Measurements from ENCODE around the gene SLC5A6.
A peak's percentile ranks its signal among the peaks of the same experiment; 100 is the strongest.

The SLC5A6 gene

DNA sequence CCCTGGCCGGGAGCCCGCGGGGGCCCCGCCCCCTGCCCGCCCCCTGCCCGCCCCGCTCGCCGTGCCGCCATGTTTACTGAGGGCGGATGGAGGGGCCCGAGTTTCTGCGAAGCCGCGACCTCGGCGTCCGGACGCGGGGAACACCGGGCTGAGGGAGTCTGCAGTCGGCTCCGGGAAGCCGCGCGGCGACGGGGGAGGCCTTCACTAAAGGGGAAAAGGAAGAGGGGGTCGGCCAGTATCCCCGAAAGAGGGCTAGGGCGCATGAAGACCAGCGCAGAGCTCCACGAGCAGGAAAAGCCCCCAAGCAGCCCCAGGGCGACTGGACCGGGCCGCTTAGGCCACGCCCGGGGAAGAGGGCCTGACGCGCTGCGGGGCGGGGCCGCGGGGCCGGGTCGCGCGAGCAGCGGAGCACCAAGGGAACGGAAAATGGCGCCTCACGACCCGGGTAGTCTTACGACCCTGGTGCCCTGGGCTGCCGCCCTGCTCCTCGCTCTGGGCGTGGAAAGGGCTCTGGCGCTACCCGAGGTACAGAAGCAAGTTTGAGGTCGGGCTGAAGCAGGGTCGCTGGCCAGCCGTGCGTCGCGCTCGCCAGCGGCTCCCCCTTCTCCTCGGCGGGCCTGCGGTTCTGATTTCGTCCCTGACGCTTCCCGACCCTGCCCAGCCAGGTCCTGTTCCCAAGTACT, at the start of gene SLC5A6, which contains the start of gene ATRAID:
TSS of gene SLC5A6 (minus strand) at position 326 of the 683 bp plus-strand sequence. CDS start 4,618 bp downstream, outside the sequence.
TSS of gene ATRAID (plus strand) at position 99 of the 683 bp plus-strand sequence. CDS start at position 427, 328 bp downstream.
- peak; percentile 90 for DNase-seq (ENCODE audit: low read depth)

DNA sequence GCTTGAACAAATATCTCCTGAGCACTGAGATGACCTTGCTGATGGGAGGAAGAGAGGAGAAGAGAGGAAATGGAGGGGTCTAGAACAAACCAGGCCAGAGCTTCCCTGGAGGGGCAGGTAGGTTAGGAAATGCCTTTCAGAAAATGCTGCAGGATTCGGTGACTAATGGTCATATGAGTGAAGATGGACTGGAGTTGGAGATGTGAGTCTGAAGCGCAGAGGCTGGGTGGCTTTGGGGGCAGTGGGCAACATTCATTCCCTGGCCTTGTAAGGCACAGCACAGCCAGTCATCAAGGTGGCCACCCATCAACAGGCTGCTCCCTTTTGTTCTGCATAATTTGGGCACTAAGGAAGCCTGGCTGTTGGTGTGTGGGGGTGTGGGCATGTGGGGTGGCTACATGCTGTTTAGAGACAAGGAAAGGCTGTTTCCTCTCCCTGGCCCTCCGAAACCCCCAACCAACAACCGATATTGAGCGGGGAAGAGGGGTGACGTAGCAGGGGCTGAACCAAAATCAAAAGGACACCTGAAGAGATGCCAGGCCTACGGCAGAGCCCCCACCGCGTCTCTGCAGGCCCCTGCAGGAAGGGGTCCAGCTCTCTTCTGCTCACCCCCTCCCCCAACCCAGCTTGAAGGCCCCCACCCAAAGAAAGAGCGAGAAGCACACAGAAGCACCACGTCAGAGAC, 49.3 kb upstream of the SLC5A6 start:
- DNase-seq (ENCODE audit: low read depth): no peak

DNA sequence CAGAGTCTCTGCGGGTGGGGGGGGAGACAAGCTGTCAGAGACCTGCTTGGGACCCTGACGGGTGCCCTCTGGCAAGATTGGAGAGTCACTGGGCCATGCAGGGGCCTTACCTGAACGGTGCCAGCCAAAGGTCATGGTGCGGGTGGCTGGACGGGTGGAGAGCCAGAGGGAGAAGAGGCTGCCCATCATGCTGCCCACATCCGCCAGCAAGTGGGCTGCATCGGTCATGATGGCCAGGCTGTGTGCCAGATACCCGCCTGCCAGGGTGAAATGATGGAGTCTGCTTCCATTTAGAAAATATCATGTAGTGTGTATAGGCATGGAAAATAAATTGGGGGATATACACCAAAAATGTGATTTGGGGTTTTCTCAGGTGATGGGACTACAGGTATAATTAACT, 46.0 kb upstream of the SLC5A6 start:
- DNase-seq (ENCODE audit: low read depth): no peak

DNA sequence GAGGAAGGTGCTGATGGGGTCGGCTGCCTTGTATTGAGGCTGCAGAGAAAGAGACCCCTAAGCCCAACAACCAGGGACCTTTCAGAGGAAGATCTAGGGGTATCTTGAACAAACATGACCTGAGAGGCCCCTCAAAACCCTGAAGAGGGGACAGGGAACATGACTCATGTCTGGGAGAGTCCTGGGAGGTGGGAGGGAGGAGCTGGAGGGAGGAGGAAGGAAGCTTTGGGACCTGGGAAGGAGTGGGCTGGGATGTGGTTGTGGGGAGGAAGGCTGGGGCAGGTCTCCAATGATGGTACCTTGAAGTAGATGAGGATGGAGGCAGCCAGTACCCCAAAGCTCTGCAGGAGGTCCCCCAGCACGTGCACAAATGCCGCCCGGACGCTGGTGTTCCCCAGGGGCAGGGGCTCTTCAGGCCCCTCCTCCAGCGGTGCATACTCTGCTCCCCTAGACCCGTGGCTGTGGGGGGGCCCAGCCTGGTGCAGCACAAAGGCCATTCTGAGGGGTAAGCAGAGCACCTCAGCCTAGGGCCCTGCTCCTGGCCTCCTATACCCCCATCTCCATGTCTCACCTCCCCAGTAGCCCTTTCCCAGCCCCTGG, 44.9 kb upstream of the SLC5A6 start:
- DNase-seq (ENCODE audit: low read depth): no peak

DNA sequence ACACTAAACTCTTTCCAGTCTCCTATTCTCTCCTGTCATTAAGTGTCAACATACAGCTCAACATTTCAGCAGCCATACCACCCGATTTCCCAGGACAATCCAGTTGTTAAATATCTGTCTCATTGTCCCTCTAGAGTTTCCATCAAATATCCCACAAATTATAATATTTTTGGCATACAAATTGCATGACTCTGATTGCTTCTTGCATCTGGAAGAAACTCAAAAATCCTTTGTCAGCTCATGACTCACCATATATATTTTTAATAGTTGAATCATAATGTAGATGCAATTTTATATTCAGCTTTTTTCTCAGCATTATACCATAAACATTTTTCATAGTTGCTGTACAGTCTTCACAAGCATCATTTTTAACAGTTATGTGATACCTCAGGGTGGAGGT, 43.6 kb upstream of the SLC5A6 start:
- peak; percentile 59 for DNase-seq (ENCODE audit: low read depth)

DNA sequence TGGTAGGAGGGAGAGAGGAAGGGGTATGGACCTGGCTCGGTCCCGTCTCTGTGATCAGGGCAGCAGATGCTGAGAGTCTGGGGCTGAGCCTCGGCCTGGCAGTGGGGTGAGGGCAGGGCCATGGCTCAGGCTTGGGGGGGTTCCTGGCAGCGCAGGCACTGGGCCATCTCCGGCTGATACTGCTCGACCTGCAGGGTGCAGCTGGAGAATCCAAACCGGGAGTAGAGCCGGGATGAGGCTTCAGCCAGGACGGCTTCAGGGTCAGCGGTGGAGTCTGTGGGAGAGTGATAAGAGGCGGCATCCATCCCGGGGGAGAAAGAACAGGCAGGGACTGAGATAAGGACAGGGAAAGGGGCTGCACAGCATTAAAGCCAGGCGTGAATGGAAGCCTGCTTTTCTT, 43.1 kb upstream of the SLC5A6 start:
- DNase-seq (ENCODE audit: low read depth): no peak

DNA sequence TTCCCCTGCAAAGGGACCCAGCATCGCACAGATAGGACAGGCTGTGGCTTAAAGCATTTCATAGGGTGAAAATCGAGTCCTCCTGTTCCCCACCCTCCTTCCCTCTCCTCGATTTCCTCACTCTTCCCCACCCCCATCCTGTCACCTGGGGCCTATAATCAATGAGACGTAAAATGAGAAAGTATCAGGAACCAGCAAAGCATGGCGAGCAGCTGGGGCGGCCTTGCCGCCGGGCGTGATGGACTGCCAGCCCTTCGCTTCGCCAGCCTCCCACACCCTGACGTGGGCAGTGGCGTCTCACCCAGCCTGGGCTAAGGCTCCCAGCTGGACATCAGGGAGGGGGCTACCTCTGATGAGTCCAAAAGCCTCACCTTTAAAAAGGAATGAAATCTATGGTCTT, 39.7 kb upstream of the SLC5A6 start:
- no peak for DNase-seq (ENCODE audit: low read depth)

DNA sequence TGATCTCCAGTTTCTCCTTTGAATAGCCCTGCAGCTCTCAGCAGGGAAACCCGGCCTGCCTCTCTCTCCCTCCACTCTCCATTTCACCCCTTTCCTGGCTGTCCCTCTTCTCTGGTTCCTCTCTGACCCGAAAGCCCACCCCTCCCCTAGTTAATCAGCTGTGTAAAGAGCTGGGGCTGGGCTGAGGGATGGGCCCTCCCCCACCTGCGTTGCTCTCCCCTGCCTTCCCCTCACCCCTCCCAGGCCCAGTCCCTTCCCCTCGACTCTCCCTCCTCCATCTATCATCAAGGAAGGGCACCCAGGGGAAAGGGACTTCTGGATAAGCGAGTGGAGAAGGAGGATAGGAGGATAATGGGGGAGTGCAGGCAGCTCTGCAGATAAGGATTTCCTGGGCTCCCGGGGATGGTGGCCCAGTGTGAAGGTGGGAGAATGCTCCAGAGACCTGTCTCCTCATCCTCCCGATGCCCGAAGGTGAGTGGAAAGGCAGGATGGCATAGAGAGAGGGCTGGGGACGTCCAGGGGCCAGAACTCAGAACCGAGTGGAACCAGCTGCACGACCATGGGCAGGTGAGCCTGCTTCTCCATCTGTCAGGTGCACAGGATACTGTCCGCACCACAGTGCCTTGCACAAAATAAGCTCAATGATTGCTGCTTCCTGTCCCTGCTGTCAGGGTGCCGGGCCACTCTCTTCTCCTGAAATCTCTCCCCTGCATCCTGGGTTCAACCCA, 38.7 kb upstream of the SLC5A6 start:
- no peak for DNase-seq (ENCODE audit: low read depth)

DNA sequence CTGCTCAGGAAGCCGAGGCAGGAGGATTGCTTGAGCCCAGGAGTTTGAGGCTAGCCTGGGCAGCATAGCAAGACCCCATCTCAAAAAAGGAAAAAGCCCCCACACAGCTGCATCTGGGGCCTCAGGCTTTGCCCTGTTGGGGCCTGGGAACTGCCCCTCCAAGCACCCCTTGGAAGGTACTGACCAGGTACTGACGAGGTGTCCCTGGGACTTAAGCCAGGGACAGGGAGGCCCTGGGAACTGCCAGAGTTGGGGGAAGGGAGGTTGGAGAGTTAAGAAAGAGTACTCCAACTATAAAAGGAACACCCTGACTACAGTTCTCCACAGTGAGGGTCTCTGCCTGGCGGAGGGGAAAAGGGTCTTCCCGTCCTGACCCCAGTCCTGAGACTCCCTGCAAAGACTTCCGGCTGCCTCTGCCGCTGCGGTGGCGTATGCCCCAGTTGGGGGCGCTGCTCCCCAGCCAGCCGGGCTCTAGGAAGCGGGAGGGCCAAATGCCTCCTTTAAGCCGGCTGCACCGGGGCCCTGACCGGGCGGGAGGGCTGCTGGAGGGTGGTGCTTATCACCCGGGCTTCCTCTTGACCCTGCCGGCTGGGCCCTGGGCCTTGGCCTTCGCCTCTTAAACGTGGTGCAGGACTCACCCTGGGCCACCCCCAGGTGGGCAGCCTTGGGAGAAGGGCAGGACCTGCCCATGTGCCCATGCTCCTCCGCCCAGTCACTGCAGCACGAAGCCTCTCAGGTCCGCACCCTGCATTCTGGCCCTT, 38.0 kb upstream of the SLC5A6 start:
- peak; percentile 43 for DNase-seq (ENCODE audit: low read depth)

DNA sequence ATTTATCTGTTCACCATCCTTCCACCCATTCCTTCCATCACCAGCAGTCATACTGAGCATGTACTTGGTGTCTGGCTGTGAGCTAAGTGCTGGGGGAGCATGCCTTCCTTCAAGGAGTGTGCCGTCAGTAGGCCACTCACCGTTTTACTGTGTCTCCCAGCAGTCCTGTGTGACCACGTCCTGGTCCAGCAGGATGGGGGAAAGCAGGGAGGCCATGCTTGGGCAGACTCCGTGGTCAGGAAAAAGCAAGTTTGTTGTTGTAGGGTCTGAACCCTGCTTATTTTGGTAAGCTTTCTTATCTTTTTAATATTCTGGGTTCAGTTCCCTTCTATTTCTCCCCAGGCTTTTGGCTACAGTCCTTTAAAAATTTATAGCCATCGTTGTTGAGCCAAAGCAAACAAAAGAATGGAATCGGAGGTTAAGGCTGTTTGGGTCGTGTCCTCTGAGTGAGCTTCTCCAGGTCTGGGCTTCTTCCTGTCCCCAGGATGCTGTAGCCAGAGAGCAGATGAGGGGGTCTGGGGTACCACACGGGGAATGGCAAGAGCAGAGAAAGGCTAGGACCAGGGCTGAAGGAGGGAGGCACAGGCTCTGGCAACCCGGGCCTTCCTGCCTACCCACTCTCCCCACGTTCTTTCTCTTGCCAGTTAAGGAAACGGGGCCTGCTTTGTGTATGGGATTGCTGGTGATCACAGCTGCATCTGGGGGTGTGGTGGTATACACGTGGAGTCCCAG, 37.3 kb upstream of the SLC5A6 start:
- DNase-seq (ENCODE audit: low read depth): no peak

DNA sequence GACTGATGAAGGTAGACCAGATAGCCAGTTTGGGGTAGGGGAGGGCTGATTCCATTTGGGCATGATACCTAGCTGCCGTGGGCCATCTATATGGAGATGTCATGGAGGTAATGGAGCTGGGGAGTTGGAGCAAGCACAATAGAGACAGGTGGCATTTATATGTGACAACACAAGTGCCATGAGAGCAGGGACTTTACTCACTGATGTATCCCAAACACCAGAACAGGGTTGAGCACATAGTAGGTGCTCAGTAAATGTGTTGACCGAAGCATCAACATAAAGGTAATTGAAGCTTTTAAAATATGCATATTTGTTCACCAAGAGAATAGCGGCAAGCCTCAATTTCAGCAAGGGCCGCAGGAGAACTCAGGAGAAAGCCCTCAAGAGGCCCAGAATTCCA, 35.8 kb upstream of the SLC5A6 start:
- no peak for DNase-seq (ENCODE audit: low read depth)

DNA sequence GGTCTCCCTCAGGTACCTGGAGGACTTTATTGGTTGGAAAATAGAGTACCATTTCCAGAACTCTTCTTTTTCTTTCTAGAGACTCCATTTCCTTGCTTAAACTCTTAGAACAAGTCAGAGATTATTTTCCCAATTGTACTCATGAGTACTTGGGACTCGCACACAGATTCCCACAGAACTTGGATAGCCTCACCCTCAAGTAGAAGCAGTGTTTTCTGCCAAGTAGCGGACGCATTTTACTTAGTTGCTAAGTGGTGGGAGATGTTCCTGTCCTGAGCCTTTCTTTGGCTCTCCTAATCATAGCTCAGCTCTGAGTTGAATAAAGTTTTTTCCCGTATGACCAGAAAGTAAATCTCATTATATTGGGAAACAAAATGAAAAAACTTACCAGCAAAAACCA, 33.6 kb upstream of the SLC5A6 start:
- DNase-seq (ENCODE audit: low read depth): no peak

DNA sequence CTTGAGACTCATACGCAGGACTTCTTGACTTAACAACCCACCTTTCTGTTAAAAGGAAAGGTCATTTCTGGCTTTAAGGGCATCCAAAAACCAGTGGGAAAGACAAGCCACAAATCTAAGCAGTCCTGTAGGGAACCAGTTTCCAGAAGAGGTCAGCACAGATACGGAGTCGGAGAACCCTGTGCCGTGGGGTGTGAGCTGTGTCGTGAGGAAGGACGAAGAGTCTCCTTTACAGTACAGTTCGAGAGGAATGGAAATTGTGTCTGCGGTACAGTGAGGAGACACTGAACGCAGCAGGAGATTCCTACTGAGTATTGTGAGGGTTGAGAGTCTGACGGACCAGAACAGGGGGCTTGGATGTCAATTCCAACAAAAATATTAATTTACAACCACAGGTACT, 33.0 kb upstream of the SLC5A6 start:
- no peak for DNase-seq (ENCODE audit: low read depth)

DNA sequence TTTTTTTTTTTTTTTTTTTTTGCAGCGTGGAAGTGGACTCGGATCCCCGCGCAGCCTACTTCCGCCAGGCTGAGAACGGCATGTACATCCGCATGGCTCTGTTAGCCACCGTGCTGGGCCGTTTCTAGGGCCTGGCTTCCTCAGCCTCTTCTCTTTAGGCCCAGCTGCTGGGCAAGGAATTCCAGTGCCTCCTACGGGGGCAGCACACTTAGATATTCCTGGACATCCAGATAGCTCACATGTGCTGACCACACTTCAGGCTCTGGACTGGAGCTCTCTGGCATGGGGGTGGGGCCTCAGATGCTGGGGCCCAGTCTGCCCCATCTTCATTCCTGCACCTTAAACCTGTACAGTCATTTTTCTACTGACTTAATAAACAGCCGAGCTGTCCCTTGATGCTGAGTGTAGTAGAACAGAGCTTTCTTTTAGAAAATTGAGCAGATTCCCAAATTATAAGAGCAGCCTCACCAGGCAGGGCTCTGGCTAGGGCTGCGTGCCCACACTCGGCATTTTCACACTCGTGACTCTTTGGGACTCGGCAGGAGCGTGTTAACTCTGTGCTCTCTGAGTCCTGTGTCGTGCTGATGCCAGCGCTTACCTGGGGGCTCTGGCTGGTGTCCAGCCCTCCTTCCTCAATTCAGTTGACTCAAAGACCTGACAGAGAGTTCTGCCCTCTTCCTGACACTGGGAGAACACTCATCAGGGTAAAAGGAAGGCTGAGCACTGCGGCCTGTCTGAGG, 31.5 kb upstream of the SLC5A6 start:
- DNase-seq (ENCODE audit: low read depth): no peak

DNA sequence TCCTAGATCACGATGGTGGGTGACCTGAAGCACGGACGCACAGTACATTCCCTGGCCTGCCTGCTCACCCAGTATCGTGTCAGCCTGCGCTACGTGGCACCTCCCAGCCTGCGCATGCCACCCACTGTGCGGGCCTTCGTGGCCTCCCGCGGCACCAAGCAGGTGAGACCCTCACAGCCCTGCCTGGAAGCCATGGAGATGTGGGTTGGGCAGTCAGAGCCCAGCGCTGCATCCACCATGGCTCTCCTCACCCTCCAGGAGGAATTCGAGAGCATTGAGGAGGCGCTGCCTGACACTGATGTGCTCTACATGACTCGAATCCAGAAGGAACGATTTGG, 30.5 kb upstream of the SLC5A6 start:
- DNase-seq (ENCODE audit: low read depth): no peak

DNA sequence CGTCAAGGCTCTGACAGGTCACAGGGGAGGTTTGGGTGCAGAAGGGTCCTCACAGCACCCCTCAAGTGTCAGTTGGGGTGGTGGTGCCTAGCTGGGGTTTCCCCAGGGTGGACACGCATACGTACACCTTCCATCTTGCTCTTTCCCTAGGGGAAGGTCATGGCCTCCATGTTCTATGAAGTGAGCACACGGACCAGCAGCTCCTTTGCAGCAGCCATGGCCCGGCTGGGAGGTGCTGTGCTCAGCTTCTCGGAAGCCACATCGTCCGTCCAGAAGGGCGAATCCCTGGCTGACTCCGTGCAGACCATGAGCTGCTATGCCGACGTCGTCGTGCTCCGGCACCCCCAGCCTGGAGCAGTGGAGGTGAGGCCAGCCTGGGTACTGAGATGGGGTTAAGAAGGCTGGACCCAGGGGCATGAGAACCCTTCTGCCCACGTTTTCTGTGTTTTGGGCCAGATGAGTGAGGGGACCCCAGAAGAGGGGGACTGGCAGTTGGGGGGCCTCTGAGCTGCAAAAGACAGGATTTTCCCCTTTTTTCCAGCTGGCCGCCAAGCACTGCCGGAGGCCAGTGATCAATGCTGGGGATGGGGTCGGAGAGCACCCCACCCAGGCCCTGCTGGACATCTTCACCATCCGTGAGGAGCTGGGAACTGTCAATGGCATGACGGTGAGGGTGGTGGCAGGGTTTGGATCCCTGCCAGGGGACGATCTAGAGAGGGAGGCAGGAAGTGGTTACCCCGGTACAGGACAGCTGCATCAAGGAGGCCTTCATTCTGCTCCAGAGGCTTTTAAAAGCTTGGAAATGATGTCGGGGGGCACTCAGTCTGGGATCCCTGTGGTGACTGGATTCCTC, 29.9 kb upstream of the SLC5A6 start:
- no peak for DNase-seq (ENCODE audit: low read depth)

DNA sequence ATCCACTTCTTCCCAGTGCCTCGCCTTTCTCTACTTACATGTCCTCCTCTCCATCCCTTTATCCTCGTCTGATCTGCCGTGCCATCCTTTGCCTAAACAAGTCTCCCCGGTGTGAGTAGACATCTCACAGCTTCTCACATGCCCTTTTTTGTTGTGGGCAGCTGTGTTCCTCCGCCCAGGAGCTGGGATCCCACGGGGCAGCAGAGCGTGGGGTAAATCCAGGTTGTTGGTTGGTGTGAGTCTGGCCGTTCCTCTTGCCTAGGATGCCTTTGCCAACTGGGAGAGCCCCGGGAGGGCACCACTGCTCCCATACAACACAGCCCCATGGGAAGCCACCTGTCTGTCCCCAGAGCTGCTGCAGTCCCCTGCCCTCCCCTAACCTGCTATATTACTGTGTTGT, 28.3 kb upstream of the SLC5A6 start:
- DNase-seq (ENCODE audit: low read depth): no peak

DNA sequence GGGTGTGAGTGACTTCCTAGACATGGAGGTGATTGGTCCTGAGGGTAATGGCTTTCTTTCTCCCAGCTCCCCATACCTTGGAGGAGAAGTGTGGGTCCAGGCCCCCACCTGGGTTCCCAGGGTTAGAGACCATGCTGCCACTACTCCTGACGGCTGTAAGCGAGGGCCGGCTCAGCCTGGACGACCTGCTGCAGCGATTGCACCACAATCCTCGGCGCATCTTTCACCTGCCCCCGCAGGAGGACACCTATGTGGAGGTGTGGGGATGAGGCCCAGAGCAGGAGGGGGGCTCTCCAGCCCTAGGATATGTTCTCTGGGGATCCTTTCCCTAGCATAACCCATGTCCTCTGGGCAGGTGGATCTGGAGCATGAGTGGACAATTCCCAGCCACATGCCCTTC, 26.9 kb upstream of the SLC5A6 start:
- no peak for DNase-seq (ENCODE audit: low read depth)

DNA sequence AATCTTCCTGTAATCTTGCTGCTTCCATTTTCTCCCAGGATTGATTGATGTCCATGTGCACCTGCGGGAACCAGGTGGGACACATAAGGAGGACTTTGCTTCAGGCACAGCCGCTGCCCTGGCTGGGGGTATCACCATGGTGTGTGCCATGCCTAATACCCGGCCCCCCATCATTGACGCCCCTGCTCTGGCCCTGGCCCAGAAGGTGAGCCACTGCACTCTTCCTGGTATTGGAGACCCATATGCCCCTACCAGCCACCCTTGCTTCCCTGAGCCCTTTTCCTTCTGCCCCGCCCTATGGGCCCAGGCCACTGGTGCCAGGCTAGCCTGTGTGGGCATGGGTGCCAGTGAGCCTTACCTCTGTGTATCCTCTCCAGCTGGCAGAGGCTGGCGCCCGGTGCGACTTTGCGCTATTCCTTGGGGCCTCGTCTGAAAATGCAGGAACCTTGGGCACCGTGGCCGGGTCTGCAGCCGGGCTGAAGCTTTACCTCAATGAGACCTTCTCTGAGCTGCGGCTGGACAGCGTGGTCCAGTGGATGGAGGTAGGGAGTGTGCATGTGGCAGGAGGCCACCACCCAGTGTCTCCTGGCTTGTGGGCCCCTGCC, 25.4 kb upstream of the SLC5A6 start:
- DNase-seq (ENCODE audit: low read depth): no peak

Data from ELR (cell line).